Cardiac muscle cell (in vitro differentiated cells and primary cell): Measurements from ENCODE around the gene GAST. TPM values are rescaled to one million over a fixed set of nuclear protein-coding genes. Genes with fewer than 3 reads are reported as not detected.

Source experiments
- DNase-seq, 2 donors: peaks; one replicate each; pipeline versions ENCODE4 v3.0.0 to v3.0.0-alpha.2; 2010 to 2017; ENCODE audit warnings: low read depth in 1 of 2, low spot score in 1 of 2
- H3K27ac ChIP-seq: fragments of 200-600 bp; sonication (generic); 2 replicates; pipeline ENCODE4 v1.5.1; 2016
- H3K27me3 ChIP-seq: fragments of 200-600 bp; sonication (generic); 2 replicates; pipeline ENCODE4 v1.6.0; 2016; ENCODE audit warnings: control low read depth
- H3K36me3 ChIP-seq: fragments of 200-600 bp; sonication (generic); 2 replicates; pipeline ENCODE4 v1.5.1; 2016; ENCODE audit warnings: control low read depth
- H3K4me1 ChIP-seq: fragments of 200-600 bp; sonication (generic); 2 replicates; pipeline ENCODE4 v1.8.1; 2017; ENCODE audit warnings: low read depth, mild to moderate bottlenecking, mixed run types
- H3K4me3 ChIP-seq: fragments of 200-600 bp; sonication (generic); 2 replicates; pipeline ENCODE4 v1.5.1; 2016; ENCODE audit warnings: mild to moderate bottlenecking
- H3K9me3 ChIP-seq: fragments of 200-600 bp; sonication (generic); 2 replicates; pipeline ENCODE4 v1.5.1; 2017; ENCODE audit warnings: low read depth, mild to moderate bottlenecking, control low read depth
- CTCF ChIP-seq: IDR thresholded peaks from 2 replicates; pipeline ENCODE4 v1.5.1; 2012; ENCODE audit warnings: low read depth, mild to moderate bottlenecking, low read length
- polyA plus RNA-seq: library from polyadenylated mRNA; unstranded; fragments of >200 nt; fragmentation: Nextera tagmentation; extraction: Ambion mirVana; gene quantifications from 2 replicates; pipeline ENCODE4 v1.2.1, GENCODE V29; 2016
- total RNA-seq: library from RNA; depleted of rRNA; stranded (reverse); fragments of >200 nt; gene quantifications from 2 replicates; pipeline ENCODE4 v1.2.3, GENCODE V29; 2016

Gene GAST
- not detected in 2 replicates for total RNA-seq
- polyA plus RNA-seq, result not detected in 2 replicates

GRCh38 chr17:41711669-41712400 lies at the start of gene GAST:
TSS of gene GAST (plus strand) at chr17:41712331. CDS start at chr17:41715437, 3,106 bp downstream.
- no peak for DNase-seq
- Histone ChIP-seq H3K9me3 (no peaks in the 10 kb centered on the region), H3K27ac (no peak within 1 kb of the TSS), H3K4me3 (no peak within 1 kb of the TSS), H3K36me3 (no peaks in the 10 kb centered on the region), H3K27me3 (peaks cover 26% of the 10 kb centered on the region), H3K4me1 (no peaks in the 10 kb centered on the region)
- TF ChIP-seq CTCF, result no peak

- Histone ChIP-seq H3K9me3 (no peaks in the 10 kb centered on the region), H3K4me3 (no peak overlapping the region), H3K36me3 (no peaks in the 10 kb centered on the region), H3K27me3 (no peaks in the 10 kb centered on the region), H3K27ac (no peak overlapping the region), H3K4me1 (peaks cover 5% of the 10 kb centered on the region)
- TF ChIP-seq CTCF, result no peak
- no peak for DNase-seq
These were observed 48.5 kb upstream of the GAST start for GRCh38 chr17:41663451-41664171.

- peaks cover 5% of the 10 kb centered on the region for H3K4me1 ChIP-seq
- DNase-seq, result no peak
These were observed 48.0 kb upstream of the GAST start for GRCh38 chr17:41664172-41664457.

GRCh38 chr17:41664587-41665565 lies 47.3 kb upstream of the GAST start:
- H3K4me3 ChIP-seq, result no peak overlapping the region
- H3K27ac ChIP-seq, result no peak overlapping the region
- H3K9me3 ChIP-seq, result no peaks in the 10 kb centered on the region
- peaks cover 5% of the 10 kb centered on the region for H3K4me1 ChIP-seq
- no peak for TF ChIP-seq CTCF
- DNase-seq, result peak in 1 of 2 donors; percentile 30
- H3K36me3 ChIP-seq, result no peaks in the 10 kb centered on the region
- H3K27me3 ChIP-seq, result no peaks in the 10 kb centered on the region

More at GRCh38 chr17:41664172-41664457, 48.0 kb upstream of the GAST start:
- no peaks in the 10 kb centered on the region for H3K36me3 ChIP-seq
- H3K4me3 ChIP-seq, result no peak overlapping the region
- H3K27me3 ChIP-seq, result no peaks in the 10 kb centered on the region
- no peak for TF ChIP-seq CTCF
- H3K9me3 ChIP-seq, result no peaks in the 10 kb centered on the region
- no peak overlapping the region for H3K27ac ChIP-seq

- Histone ChIP-seq H3K36me3 (no peaks in the 10 kb centered on the region), H3K4me3 (no peak overlapping the region), H3K4me1 (peaks cover 5% of the 10 kb centered on the region), H3K9me3 (no peaks in the 10 kb centered on the region), H3K27ac (no peak overlapping the region), H3K27me3 (no peaks in the 10 kb centered on the region)
- peak; percentile 91 for TF ChIP-seq CTCF
- peak; percentile 88 to 89 for DNase-seq
These were observed 46.4 kb upstream of the GAST start for GRCh38 chr17:41665566-41666236.
